Activated CD4-positive, alpha-beta T cell treated with anti-CD3 and anti-CD28 coated beads, Interleukin-10, Interleukin-2, amounts not matched to agents 100 ng/mL and 50 ng/mL, durations not matched to agents 16 hours and 8 hours (primary cell): Measurements from ENCODE around the gene NAGPA.

Experiments
- DNase-seq: peaks from one replicate; pipeline ENCODE4 v3.0.0-alpha.2; 2020

The NAGPA gene

DNA sequence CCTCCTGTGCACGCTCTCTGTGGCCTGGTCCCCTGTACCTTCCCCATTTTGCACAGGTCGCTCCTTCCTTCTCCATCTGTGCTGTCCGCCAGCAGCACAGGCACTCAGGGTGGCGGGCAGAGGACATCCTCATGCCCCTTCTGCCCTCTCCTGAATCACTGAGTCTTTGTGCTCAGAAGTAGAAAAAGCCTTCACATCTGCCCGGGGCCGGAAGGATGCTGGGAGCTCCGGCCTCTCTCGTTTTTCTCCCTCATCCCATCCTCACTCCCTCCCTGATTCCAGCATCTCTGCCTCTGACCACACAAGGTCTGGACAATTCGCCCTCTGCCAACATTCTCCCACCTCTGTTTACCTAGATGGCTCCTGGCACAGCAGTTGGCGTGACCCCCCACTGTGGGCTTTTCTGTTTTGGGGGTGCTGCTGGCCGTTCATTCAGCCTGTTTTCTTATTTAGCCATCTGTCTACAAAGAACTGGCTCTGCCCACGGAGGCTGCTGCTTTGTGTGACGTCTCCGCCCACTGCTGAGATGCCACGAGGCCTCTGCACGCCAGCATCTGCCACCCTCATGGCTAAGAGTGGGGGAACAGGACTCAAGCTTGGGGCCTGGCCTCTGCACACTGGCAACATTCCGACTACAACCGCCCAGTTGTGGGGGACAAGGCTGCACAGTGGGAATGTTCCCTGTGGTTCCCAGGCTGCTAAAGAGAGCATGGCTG is 38.9 kb downstream of the NAGPA start:
- no peak for DNase-seq

DNA sequence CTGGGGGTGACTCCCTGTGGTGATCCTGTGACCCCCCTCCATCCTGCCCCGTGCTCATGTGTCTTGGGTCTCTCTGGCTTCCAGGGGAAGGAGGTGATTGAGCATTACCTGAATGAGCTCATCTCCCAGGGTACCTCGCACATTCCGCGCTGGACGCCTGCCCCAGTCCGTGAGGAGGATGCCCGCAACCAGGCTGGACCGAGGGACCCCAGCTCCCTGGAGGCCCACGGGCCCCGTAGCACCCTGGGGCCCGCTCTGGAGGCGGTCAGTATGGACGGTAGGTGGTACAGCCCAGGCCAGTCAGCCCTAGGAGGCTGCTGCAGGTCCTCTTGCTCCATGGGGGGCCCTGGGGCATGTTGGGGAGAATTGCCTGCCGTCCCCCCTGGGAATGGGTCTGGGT is 42.0 kb downstream of the NAGPA start:
- no peak for DNase-seq

DNA sequence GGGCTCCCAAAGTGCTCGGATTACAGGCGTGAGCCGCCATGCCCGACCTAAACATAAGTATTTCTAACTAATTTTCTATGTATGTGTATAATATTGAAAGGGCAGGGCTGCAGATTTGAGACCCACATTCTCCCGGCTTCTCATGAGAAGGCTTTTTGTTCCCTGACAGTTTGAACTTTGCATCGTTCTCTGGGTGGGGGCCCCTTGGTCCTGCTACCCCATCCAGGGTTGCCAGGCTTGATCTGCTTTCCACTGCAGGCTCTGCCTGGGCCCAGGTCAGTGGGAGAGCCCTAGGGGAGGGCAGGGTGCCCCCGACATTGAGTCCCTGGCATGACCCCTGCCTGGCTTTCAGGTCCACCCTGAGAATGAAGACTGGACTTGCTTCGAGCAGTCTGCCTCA is 43.3 kb downstream of the NAGPA start:
- DNase-seq, result no peak

DNA sequence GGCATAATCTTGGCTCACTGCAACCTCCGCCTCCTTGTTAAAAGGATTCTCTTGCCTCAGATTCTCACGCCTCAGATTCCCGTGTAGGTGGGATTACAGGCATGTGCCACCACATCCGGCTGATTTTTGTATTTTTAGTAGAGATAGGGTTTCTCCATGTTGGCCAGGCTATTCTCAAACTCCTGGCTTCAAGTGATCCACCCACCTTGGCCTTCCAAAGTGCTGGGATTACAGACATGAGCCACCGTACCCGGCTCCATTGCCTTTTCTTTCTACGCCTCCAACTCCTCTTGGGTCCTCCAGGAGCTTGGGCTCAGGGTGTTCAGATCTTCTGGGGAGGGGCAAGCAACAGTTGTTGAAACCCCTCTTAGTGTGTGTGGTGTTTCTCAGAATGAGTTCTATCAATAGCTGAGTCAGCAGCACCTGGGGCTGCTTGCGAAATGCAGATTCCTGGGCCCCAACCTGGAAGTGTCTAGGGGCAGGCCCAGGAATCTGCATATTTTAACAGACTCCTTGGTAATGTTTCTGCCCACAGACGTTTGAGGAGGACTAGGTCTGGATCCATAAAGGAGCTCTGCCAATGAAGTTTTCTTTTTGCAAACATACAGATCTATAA is 44.2 kb downstream of the NAGPA start:
- no peak for DNase-seq

DNA sequence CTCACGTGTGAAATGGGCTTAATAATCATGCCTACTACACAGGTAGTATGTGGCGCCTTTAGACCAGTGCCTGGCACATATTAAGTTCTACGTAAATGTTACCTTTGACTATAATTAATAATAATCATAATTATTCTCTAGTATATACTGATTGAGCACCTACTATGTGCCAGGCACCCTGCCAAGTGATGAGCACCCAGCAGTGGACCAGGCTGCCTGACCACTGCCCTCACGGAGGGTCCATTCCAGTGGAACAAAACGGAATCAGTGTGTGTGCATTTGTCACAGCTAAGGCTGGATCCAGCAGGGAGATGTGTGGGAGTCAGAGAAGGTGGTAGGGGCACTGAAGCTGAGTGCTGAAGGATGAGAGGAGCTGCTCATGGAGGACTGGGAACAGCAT is 45.1 kb downstream of the NAGPA start:
- no peak for DNase-seq

DNA sequence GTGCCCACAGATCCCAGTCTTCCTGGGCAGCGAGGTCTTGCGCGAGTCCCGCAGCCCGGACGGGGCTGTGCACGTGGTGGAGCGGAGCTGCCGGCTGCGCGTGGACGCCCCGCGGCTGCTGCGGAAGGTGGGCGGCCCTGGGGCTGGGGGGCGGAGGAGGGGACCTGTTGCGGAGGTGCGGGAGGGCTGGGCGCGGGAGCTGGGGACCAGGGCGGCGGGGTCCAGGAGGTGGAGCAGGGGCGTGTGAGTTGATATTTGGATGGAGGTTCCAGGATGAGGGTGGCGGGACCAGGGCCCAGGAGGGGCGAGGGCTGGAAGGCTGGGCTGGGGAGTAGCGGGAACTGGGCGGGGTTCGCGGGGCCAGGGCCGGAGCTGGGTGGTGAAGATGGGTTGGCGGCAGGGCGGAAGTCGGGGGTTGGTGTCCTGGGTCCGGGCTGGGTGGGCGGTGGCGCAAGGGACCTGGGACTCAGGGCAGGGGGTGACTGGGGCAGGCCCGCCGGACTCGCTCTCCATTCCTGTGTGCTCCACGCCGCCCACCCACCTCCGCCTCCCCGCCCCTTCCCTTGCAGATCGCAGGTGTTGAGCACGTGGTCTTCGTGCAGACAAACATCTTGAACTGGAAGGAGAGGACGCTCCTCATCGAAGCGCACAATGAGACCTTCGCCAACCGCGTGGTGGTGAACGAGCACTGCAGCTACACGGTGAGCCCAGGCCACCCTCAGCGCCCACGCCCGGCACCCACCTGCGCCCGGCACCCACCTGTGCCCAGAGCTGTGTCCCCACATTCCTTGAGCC is 46.0 kb downstream of the NAGPA start:
- no peak for DNase-seq

DNA sequence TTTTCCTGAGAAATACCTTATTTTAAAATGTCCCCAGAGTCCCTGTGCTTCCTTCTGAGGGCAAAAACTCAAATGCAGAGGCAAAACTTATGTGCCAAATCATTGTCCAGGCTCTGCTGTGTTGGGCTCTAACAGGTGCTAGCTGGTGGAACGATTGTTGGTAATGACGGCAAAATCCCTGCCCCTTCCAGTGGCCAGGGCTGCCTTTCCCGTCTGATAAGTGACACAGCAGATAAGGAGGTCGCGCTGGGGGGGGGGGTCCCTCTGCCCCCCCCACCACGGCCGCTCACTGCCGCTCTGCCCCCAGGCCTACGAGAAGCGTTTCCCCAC is 46.5 kb downstream of the NAGPA start:
- DNase-seq, result no peak

DNA sequence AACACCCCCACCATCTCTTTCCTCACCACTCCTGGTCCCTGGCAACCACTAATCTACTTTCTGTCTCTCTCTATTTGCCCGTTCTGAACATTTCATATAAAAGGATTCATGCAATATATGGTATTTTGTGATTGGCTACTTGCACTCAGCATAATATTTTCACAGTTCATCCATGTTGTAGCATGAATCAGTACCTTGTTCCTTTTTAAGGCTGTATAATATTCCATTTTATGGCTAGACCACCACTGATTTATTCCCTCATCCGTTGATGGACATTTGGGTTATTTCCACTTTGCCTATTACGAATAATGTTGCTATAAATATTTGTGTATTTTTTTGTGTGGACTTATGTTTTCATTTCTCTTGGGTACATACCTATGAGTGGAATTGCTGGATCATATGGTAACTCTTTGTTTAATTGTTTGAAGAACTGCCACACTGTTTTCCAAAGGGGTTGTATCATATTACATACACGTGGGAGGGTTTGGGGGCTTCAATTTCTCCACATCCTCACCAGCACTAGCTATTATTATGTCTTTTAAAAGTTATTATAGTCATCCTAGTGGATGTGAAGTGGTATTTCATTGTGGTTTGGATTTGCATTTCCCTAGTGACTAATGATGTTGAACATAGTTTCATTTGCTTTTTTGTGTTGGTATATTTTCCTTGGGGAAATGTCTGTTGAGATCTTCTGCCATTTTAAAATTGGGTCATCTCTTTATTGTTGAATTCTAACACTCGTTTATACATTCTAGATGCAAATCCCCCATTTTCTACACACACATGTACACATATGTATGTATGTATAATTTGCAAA is 49.4 kb downstream of the NAGPA start:
- DNase-seq, result no peak

DNA sequence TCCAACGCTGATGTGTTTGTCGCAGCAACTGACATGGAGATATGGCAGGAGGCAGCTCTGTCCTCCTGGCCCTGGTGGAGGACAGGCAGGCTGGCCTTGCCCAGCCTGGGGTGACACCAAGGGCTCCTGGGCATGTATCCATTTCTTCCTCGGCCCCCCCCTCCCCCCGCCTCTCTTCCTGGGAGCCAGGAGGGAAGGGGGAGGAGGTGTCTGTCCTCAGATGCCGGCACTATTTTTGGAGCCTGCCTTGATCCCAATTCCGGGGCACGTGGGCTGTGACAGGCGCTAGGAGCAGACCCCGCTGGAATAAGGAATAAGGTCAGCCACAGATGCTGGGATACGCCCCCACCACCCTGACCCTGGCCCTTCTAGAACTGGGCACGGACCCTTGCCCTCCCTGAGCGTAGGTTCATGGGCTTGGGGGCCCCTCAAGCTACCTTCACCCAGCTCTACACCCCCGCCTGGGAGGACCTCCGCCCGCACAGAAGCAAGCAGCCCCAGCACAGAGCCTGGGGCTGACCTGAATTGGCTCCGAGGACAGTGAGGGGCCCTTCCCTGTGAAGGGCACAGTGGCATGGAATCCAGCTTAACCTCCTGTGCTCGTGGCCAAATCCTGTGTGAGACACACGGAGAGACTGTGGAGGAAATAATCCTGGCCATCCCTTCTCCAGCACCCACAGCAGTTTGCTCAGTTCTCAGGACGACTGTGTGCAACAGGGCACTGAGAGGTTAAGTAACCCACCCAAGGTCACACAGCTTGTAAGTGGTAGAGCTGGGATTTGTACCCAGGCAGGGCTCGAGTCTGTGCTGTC is 51.5 kb downstream of the NAGPA start:
- no peak for DNase-seq

DNA sequence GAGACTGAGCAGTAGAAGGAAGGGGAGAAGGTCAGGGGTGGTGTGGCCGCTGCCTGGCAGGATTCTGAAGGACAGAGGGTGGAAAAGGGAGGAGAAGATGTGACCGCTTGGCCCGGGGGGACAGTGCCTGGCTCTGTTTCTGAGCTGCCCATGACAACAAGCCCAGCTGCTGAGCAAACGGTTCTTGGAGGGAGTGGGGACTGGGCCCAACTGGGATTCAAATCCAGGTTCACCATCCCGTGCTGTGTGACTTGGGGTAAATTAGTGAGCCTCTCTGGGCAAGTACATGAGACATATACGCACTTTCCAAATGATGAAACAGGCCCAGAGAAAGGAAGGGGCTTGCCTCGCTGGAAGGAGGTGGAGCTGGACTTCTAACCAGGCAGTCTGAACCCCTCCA is 52.3 kb downstream of the NAGPA start:
- no peak for DNase-seq

DNA sequence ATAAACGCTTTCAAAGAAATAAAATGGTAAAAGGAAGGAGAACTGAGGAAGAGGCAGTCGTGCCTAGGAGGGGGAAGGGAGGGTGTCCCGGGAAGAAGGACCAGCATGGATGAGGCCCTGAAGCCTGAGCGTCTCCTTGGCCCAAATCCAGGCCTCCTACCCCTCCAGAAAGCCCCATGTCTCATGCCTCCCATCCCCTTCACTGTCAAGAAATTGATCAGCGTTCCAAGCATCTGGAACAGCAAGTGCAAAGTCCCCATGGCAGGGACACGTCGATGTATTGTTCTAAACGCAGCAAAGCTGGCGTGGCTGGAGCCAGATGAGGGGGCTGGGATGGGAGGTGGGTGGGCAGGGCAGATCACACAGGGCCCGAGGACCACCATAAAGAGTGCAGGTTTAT is 53.0 kb downstream of the NAGPA start:
- no peak for DNase-seq

DNA sequence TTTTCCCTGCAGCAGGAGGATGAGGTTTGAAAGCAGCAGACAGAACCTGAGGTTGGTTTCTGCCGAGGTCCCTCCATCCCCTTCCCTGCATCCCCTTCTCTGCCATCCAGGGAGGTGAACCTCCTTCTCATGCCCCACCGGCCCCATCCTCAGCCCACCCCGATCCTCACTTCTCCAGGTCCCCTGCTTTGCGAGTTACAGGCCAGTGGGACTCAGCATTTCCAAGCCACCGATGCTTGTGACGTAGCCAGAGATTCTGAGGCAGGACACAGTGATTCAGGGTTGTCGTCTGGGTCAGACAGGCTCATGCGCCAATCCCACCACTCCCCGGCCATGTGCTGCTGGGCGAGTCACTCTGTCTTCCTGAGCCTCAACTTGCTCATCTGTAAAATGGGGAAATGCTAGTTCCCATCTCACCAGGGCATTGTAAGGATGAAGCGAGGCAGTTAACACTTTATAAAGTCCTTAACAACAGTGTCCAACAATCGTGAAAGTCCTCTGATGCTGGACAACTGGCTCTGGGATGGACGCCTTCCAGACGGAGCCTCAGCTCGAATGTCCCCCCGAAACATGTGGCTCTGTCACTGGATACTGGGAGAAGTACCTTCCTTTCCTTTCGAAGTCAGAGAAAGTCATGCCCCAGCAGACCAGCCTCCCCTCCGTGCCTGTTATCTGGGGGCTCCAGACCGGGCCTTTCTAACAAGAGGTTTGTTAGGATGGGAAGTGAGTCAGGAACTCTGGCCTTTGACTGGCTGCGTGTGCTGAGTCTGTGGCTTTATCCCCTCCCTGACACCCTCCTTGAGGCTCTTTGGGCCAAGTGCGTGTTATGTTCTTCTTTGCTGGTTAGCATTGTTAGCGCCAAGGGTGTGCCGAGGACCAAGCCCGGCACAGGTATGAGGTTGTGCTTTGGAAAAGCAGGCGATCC is 53.7 kb downstream of the NAGPA start:
- DNase-seq, result no peak

DNA sequence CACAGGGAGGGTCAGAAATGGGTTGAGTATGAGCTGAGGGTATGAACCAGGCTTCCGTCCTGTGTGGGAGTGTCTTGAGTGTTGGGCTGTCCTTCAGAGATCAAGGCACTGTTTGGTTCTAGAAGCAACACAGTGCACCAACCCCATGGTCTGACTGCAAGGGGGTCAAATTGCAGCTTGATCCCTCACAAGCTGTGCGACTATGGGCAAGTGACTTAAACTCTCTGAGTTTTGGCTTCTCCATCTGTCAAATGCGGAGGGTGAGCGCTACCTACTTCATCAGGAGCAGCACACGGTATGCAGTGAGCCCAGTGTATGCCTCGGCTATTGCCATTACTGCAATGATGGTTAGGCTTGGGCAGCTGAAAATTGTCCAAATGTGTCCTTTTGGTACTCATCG is 54.6 kb downstream of the NAGPA start:
- DNase-seq, result no peak

DNA sequence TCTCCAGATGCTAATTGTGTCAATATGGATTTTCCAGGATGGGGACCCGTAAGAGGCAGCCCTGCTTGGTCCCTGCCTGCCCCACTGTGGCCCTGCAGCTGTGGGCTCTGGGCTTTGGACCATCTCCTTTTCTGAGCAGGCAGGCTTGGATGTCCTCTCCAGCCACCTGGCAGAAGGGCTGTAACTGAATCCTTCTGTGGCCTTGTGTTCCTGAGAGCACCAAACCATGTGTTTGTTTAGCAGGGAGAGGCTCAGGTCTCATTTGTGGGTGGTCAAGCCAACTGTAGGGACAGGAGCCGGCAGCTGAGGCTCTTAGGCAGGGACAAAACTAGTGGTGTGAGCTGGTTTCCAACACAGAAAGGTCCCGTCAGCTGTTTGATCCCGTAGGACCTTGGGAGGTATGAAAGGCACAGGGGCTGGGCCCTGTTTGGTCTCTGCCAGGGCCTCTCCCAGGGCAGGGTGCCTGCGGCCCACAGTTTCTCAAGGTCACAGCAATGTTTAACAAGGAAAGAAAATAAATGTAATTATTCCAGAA is 57.1 kb downstream of the NAGPA start:
- DNase-seq, result no peak

DNA sequence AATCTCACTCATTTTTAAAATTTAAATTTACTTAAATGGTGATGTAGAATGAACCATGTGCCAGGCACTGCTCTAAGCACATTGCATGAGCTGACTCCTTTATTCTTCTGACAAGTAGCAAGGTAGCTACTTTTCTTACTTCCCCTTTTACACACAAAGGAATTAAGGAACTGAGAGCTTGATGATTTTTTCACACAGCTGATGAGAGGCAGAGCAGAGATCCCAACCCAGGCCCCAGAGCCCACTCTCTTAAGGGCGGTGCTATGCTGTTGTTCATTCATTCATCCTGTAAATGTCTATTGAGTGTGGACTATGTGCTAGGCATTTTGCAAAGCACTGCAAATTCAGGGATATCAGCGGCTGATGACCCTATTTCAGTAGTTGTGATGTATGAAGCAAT is 57.7 kb downstream of the NAGPA start:
- no peak for DNase-seq
